Measurements from ENCODE around the gene LILRB4.
A peak's percentile ranks its signal among the peaks of the same experiment; 100 is the strongest.
"Not testable (repeated sequence)": the region's sequence is repeated elsewhere in the genome, so short reads cannot be mapped to it uniquely, and the experiment has no call there.

The LILRB4 gene

GRCh38 chr19:54653181-54653809 is 9.5 kb upstream of the LILRB4 start:
- no peak for DNase-seq

DNA sequence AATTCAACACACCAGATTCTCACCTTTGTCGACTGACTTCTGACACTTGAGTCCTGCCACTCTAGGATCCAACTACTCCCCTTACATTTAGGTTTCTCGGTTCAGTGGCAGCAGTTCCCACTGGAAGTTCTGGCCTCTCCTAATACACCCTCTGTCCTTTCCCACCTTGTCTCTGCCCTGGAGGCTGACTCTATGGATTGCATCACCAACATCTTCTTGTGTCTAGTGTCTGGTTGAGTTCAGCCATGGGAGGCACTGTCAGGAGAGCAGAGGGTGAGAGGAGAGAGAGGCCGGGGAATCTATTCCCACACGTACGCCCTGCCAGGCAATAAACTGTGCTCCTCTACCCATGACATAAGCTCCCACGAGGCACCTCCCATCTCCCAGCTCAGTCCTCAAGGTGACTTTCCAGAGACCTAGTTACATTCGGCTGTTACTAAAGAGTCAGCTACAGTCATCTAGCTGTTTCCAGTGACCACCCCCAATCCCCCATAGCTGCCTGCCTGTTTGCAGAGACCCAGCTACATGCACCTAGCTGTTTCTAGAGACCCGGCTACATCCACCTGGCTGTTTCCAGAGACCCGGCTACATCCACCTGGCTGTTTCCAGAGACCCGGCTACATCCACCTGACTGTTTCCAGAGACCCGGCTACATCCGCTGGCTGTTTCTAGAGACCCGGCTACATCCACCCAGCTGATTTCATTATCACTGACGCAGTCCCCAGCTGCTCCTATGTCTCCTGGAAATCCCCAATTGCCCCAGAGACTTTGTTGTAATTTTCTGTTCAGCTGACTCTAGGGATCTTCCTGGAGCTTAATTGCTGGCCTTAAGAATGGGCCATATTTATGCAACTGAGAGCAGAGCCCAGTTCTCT is 8.1 kb upstream of the LILRB4 start:
- no peak for DNase-seq

- no peak for DNase-seq
Measured at GRCh38 chr19:54659300-54659699, 3.5 kb upstream of the LILRB4 start.

GRCh38 chr19:54660306-54660705 is 2.5 kb upstream of the LILRB4 start:
- no peak for DNase-seq

DNA sequence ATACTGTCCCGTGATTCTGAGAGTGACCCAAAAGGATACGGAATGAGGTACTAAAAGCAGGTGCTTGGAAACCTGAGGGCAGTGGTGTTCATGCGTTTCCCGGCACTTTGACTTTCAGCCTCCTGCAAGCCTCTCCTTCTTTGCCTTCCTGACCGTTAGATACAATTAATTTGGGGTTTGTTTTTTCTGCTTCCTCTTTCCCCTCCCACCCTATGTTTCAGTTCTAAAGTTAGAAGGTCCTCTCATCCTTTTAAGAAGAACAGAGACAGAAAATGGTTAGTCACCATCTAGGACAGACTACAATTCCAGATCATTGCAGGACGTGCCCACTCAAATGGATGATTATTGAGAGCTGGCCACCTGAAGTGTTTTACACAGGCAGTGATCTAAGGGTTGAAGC is 1.8 kb upstream of the LILRB4 start:
- DNase-seq = no peak

GRCh38 chr19:54661846-54662481 is 821 bp upstream of the LILRB4 start:
- DNase-seq = no peak

DNA sequence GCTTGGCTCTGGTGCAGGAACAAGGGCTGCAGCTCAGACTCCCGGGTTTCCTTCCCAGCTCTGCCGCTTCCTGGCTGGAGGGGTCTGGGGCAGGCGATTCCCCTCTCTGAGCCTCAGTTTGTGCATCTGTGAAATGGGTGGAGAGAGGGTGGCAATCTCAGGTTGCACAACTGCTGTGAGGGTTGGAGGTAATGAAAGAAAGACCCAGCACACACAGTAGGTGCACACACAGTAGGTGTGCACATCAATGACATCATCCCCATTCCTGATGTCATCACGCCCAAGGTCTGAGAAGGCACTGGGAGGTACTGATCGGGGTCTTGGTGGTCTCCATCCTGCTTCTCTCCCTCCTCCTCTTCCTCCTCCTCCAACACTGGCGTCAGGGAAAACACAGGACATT is 2.7 kb downstream of the LILRB4 start:
- no peak for DNase-seq

GRCh38 chr19:54667217-54667616 is 4.4 kb downstream of the LILRB4 start:
- DNase-seq = no peak

DNA sequence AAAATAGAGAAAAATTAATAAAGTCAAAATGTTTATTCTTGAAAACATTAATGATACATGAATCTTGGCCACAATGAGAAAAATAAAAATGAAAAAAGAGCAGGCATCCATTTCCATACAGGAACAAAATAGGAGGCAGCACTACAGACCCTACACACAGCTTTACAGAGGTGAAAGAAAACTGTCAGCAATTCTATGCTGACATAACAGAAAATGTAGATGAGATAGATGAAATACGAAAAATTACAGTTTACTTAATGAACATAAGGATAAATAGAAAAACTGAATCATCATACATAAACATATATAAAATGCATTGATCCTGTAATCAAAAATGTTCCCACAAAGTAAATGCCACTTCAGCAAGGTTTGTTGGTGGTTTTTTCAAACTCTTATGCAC is 5.6 kb downstream of the LILRB4 start:
- DNase-seq = no peak

GRCh38 chr19:54670576-54671357 is 8.0 kb downstream of the LILRB4 start:
- DNase-seq = no peak

GRCh38 chr19:54673222-54673621 is 10.4 kb downstream of the LILRB4 start:
- DNase-seq = no peak

- no peak for DNase-seq
Measured at GRCh38 chr19:54674021-54674617, 11.3 kb downstream of the LILRB4 start.

GRCh38 chr19:54676210-54676834 is 13.5 kb downstream of the LILRB4 start:
- not testable (repeated sequence) for DNase-seq

- DNase-seq = no peak
Measured at GRCh38 chr19:54677217-54677616, 14.4 kb downstream of the LILRB4 start.

- not testable (repeated sequence) for DNase-seq
Measured at GRCh38 chr19:54681596-54681995, 18.8 kb downstream of the LILRB4 start.

DNA sequence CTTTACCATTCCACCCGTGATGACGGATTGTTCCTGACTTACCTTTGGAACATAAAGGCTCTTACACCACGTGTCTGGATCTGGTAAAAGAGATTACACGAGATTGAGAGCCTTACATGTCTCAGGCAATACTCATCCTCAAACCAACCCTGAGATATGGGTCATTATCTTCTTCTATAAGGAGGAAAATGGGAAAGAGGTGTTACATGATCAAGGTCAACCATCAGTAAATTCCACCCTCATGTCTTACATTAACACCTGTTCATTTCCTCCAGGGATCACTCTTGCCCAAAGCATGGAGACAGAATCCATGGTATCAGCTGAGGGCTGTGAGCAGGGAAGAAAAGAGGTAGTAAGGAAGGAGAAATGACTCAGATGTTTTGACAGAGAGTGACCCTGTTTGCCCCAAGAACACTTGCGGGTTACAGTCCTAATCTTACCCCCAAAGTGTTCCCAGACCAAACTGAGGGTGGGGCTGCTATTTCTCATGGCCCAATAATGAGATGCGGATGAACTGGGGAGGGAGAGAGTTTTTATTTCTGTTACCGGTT is 19.6 kb downstream of the LILRB4 start:
- DNase-seq = no peak

- peak; percentile 10 for DNase-seq
Measured at GRCh38 chr19:54684527-54684926, 21.7 kb downstream of the LILRB4 start.

- DNase-seq = no peak
Measured at GRCh38 chr19:54691582-54692297, 29.0 kb downstream of the LILRB4 start.

DNA sequence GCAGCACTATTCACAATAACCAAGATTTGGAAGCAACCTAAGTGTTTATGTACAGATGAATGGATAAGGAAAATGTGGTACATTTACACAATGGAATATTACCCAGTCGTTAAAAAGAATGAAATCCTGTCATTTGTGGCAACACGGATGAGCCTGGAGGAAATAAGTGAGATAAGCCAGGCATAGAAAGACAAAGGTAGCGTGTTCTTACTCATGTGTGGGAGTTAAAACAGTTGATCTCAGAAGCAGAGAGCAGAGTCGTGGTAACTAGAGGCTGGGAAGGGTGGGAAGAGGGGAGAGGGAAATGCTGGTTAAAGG is 29.5 kb downstream of the LILRB4 start:
- no peak for DNase-seq

GRCh38 chr19:54694648-54695047 is 31.9 kb downstream of the LILRB4 start:
- no peak for DNase-seq

DNA sequence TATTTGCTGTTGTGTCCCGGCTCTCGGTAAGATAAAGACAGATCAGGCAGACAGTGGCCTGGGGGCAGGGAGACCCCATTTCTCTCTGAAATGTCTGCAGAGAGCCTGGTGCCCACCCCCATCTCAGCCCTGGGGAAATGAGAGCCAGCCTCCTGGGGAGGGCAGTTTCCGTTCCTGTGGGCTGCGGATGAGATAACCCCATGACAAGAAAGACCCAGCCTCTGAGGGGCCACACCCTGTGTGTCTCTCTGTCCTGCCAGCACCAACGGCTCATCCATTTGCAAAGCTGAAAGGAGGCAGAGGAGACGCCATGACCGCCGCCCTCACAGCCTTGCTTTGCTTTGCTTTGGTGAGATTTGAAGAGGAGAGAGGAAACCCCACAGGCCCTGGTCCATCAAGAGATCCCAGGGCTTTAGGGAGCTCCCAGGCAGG is 33.3 kb downstream of the LILRB4 start:
- DNase-seq = no peak

Data from activated CD4-positive, alpha-beta T cell treated with anti-CD3 and anti-CD28 coated beads for 48 hours (primary cell).